Muscle layer of colon (tissue), 2 donors: ENCODE data around the gene PAMR1.

ENCODE experiments used
- H3K27ac ChIP-seq: one replicate; pipeline ENCODE4 v1.7.0; 2013; ENCODE audit warnings: low read depth, mild to moderate bottlenecking, low read length, moderate library complexity
- H3K27me3 ChIP-seq, 2 donors: one replicate each; pipeline ENCODE4 v1.7.0; 2013; ENCODE audit warnings: low read length in 2 of 2, mild to moderate bottlenecking in 2 of 2; ENCODE audit not compliant: insufficient read depth in 2 of 2, control insufficient read depth in 1 of 2
- H3K36me3 ChIP-seq: one replicate; pipeline ENCODE4 v1.7.0; 2013; ENCODE audit warnings: mild to moderate bottlenecking, low read length; ENCODE audit not compliant: insufficient read depth
- H3K4me1 ChIP-seq: one replicate; pipeline ENCODE4 v1.7.0; 2013; ENCODE audit warnings: mild to moderate bottlenecking, low read length; ENCODE audit not compliant: insufficient read depth
- H3K4me3 ChIP-seq, 2 donors: one replicate each; pipeline ENCODE4 v1.7.0; 2013; ENCODE audit warnings: low read length in 2 of 2, low read depth in 1 of 2, mild to moderate bottlenecking in 1 of 2, moderate library complexity in 1 of 2
- H3K9ac ChIP-seq: one replicate; pipeline ENCODE4 v1.7.0; 2013; ENCODE audit warnings: low read length
- H3K9me3 ChIP-seq: one replicate; pipeline ENCODE4 v1.7.0; 2013; ENCODE audit warnings: mild to moderate bottlenecking, low read length
- donor health status: abdominal sarcoma.
- donor health status: Adenocarcinoma of cecum.

PAMR1 gene

GRCh38 chr11:35525501-35526175 lies at the start of gene PAMR1:
Gene PAMR1, minus strand, starts transcription at chr11:35525616. Its CDS starts 31 bp downstream, at chr11:35525585.
- Histone ChIP-seq H3K9ac (peak within 1 kb of the TSS; percentile 31), H3K36me3 (no peaks in the 10 kb centered on the region), H3K4me1 (peaks cover 10% of the 10 kb centered on the region), H3K9me3 (no peaks in the 10 kb centered on the region), H3K27ac (no peak within 1 kb of the TSS), H3K27me3 (peaks cover 4 to 12% of the 10 kb centered on the region in 2 donors), H3K4me3 (peak within 1 kb of the TSS in 1 of 2 donors; percentile 49)

- Histone ChIP-seq H3K4me3 (no peak overlapping the region), H3K27me3 (no peaks in the 10 kb centered on the region), H3K4me1 (no peaks in the 10 kb centered on the region), H3K36me3 (no peaks in the 10 kb centered on the region), H3K9ac (no peak overlapping the region), H3K9me3 (no peaks in the 10 kb centered on the region), H3K27ac (no peak overlapping the region)
These were observed 46.3 kb upstream of the PAMR1 start for GRCh38 chr11:35571696-35572095.

GRCh38 chr11:35567737-35568465 lies 42.5 kb upstream of the PAMR1 start:
- no peak overlapping the region for H3K4me3 ChIP-seq
- no peak overlapping the region for H3K9ac ChIP-seq
- no peaks in the 10 kb centered on the region for H3K4me1 ChIP-seq
- no peaks in the 10 kb centered on the region for H3K36me3 ChIP-seq
- H3K27me3 ChIP-seq: no peaks in the 10 kb centered on the region
- H3K27ac ChIP-seq: no peak overlapping the region
- no peaks in the 10 kb centered on the region for H3K9me3 ChIP-seq

- no peaks in the 10 kb centered on the region for H3K27me3 ChIP-seq
- no peaks in the 10 kb centered on the region for H3K4me1 ChIP-seq
- no peak overlapping the region for H3K4me3 ChIP-seq
- H3K27ac ChIP-seq: no peak overlapping the region
- H3K9me3 ChIP-seq: no peaks in the 10 kb centered on the region
- H3K36me3 ChIP-seq: no peaks in the 10 kb centered on the region
- H3K9ac ChIP-seq: no peak overlapping the region
These were observed 41.5 kb upstream of the PAMR1 start for GRCh38 chr11:35566885-35567284.

- Histone ChIP-seq H3K27me3 (no peaks in the 10 kb centered on the region), H3K4me3 (no peak overlapping the region), H3K4me1 (no peaks in the 10 kb centered on the region), H3K27ac (no peak overlapping the region), H3K9ac (no peak overlapping the region), H3K9me3 (no peaks in the 10 kb centered on the region), H3K36me3 (no peaks in the 10 kb centered on the region)
These were observed 40.8 kb upstream of the PAMR1 start for GRCh38 chr11:35566181-35566580.

- Histone ChIP-seq H3K27me3 (no peaks in the 10 kb centered on the region), H3K9ac (no peak overlapping the region), H3K27ac (no peak overlapping the region), H3K4me3 (no peak overlapping the region), H3K36me3 (no peaks in the 10 kb centered on the region), H3K9me3 (no peaks in the 10 kb centered on the region), H3K4me1 (peaks cover 5% of the 10 kb centered on the region)
These were observed 38.8 kb upstream of the PAMR1 start for GRCh38 chr11:35564245-35564595.

- H3K27ac ChIP-seq: no peak overlapping the region
- H3K9me3 ChIP-seq: no peaks in the 10 kb centered on the region
- H3K4me1 ChIP-seq: peaks cover 7% of the 10 kb centered on the region
- no peaks in the 10 kb centered on the region for H3K36me3 ChIP-seq
- H3K9ac ChIP-seq: no peak overlapping the region
- H3K27me3 ChIP-seq: no peaks in the 10 kb centered on the region
- H3K4me3 ChIP-seq: no peak overlapping the region
These were observed 38.2 kb upstream of the PAMR1 start for GRCh38 chr11:35563484-35564244.

- H3K27me3 ChIP-seq: no peaks in the 10 kb centered on the region
- no peaks in the 10 kb centered on the region for H3K36me3 ChIP-seq
- H3K9ac ChIP-seq: no peak overlapping the region
- peaks cover 7% of the 10 kb centered on the region for H3K4me1 ChIP-seq
- no peak overlapping the region for H3K4me3 ChIP-seq
- no peak overlapping the region for H3K27ac ChIP-seq
- no peaks in the 10 kb centered on the region for H3K9me3 ChIP-seq
These were observed 34.5 kb upstream of the PAMR1 start for GRCh38 chr11:35559949-35560348.

- Histone ChIP-seq H3K9me3 (no peaks in the 10 kb centered on the region), H3K27me3 (no peaks in the 10 kb centered on the region), H3K27ac (no peak overlapping the region), H3K9ac (no peak overlapping the region), H3K4me1 (peaks cover 7% of the 10 kb centered on the region), H3K4me3 (no peak overlapping the region), H3K36me3 (no peaks in the 10 kb centered on the region)
These were observed 33.1 kb upstream of the PAMR1 start for GRCh38 chr11:35558513-35558912.

- Histone ChIP-seq H3K4me1 (peaks cover 7% of the 10 kb centered on the region), H3K27me3 (no peaks in the 10 kb centered on the region), H3K36me3 (no peaks in the 10 kb centered on the region), H3K27ac (no peak overlapping the region), H3K9ac (no peak overlapping the region), H3K9me3 (no peaks in the 10 kb centered on the region), H3K4me3 (no peak overlapping the region)
These were observed 30.1 kb upstream of the PAMR1 start for GRCh38 chr11:35555488-35555887.

GRCh38 chr11:35554491-35555437 lies 29.3 kb upstream of the PAMR1 start:
- Histone ChIP-seq H3K36me3 (no peaks in the 10 kb centered on the region), H3K27me3 (no peaks in the 10 kb centered on the region), H3K27ac (no peak overlapping the region), H3K4me3 (no peak overlapping the region), H3K9ac (no peak overlapping the region), H3K9me3 (no peaks in the 10 kb centered on the region), H3K4me1 (peaks cover 7% of the 10 kb centered on the region)
